ENCODE results near the gene HUS1B. TPM values are rescaled to one million over a fixed set of nuclear protein-coding genes. Genes with fewer than 3 reads are reported as not detected.
"Not testable (repeated sequence)": the region's sequence is repeated elsewhere in the genome, so short reads cannot be mapped to it uniquely, and the experiment has no call there.

The HUS1B gene
- total RNA-seq, 1 donor, result 0.45 TPM

GRCh38 chr6:701215-701614 lies 44.3 kb upstream of the HUS1B start:
- no peak for TF ChIP-seq CTCF (IDR thresholded peaks at IDR 0.05; ENCODE audit: insufficient read depth, low read length)
- H3K4me3 ChIP-seq (ENCODE audit: low read depth, low read length), result no peak overlapping the region
- DNase-seq (ENCODE audit: low read depth), result no peak

GRCh38 chr6:700490-700889 lies 43.6 kb upstream of the HUS1B start:
- H3K4me3 ChIP-seq (ENCODE audit: low read depth, low read length), result no peak overlapping the region
- DNase-seq (ENCODE audit: low read depth), result no peak
- no peak for TF ChIP-seq CTCF (IDR thresholded peaks at IDR 0.05; ENCODE audit: insufficient read depth, low read length)

- peak; percentile 80 for DNase-seq (ENCODE audit: low read depth)
- H3K4me3 ChIP-seq (ENCODE audit: low read depth, low read length), result no peak overlapping the region
- TF ChIP-seq CTCF (IDR thresholded peaks at IDR 0.05; ENCODE audit: insufficient read depth, low read length), result no peak
These were observed 42.4 kb upstream of the HUS1B start for GRCh38 chr6:699319-699718.

GRCh38 chr6:694431-695126 lies 37.7 kb upstream of the HUS1B start:
- H3K4me3 ChIP-seq (ENCODE audit: low read depth, low read length); DNase-seq (ENCODE audit: low read depth): not testable (repeated sequence)

- H3K4me3 ChIP-seq (ENCODE audit: low read depth, low read length), result peak overlapping the region; percentile 93
- TF ChIP-seq CTCF (IDR thresholded peaks at IDR 0.05; ENCODE audit: insufficient read depth, low read length), result no peak
- DNase-seq (ENCODE audit: low read depth), result no peak
These were observed 36.8 kb upstream of the HUS1B start for GRCh38 chr6:693723-694009.

GRCh38 chr6:692858-693722 lies 36.2 kb upstream of the HUS1B start, which contains the start of gene EXOC2:
Gene EXOC2, minus strand, starts transcription at chr6:693139. Its CDS starts 55,321 bp downstream, at chr6:637818.
- no peak for TF ChIP-seq CTCF (IDR thresholded peaks at IDR 0.05; ENCODE audit: insufficient read depth, low read length)
- peak within 1 kb of the TSS; percentile 93 for H3K4me3 ChIP-seq (ENCODE audit: low read depth, low read length)
- DNase-seq (ENCODE audit: low read depth), result peak; percentile 73

GRCh38 chr6:692356-692851 lies 35.5 kb upstream of the HUS1B start:
- H3K4me3 ChIP-seq (ENCODE audit: low read depth, low read length), result peak overlapping the region; percentile 93
- DNase-seq (ENCODE audit: low read depth), result peak; percentile 39
- no peak for TF ChIP-seq CTCF (IDR thresholded peaks at IDR 0.05; ENCODE audit: insufficient read depth, low read length)
